Smooth muscle cell (in vitro differentiated cells): Measurements from ENCODE around the gene ZCCHC7. TPM values are rescaled to one million over a fixed set of nuclear protein-coding genes. Genes with fewer than 3 reads are reported as not detected.

ENCODE experiments used
- DNase-seq: peaks from one replicate; lab custom pipeline; 2025; ENCODE audit not compliant: unreplicated experiment; lab: John Stamatoyannopoulos, UW
- H2AFZ ChIP-seq: fragments of 200-600 bp; sonication (generic); 2 replicates; pipeline ENCODE4 v1.6.0; 2016; ENCODE audit warnings: antibody characterized with exemption, low read depth, mild to moderate bottlenecking
- H3F3A ChIP-seq: fragments of 200-600 bp; sonication (generic); 2 replicates; pipeline ENCODE4 v1.6.0; 2017; ENCODE audit warnings: antibody characterized with exemption, low read depth
- H3K27ac ChIP-seq: fragments of 200-600 bp; sonication (generic); 2 replicates; pipeline ENCODE4 v1.5.1; 2016; ENCODE audit warnings: low read depth, mild to moderate bottlenecking
- H3K27me3 ChIP-seq: fragments of 200-600 bp; sonication (generic); 2 replicates; pipeline ENCODE4 v1.6.1; 2016; ENCODE audit warnings: low read depth, mild to moderate bottlenecking
- H3K36me3 ChIP-seq: fragments of 200-600 bp; sonication (generic); 2 replicates; pipeline ENCODE4 v1.5.1; 2016; ENCODE audit warnings: low read depth
- H3K4me1 ChIP-seq: fragments of 200-600 bp; sonication (generic); 2 replicates; pipeline ENCODE4 v1.5.1; 2016; ENCODE audit warnings: low read depth
- H3K4me2 ChIP-seq: fragments of 200-600 bp; sonication (generic); 2 replicates; pipeline ENCODE4 v1.6.0; 2016; ENCODE audit warnings: mild to moderate bottlenecking
- H3K4me3 ChIP-seq: fragments of 200-600 bp; sonication (generic); 2 replicates; pipeline ENCODE4 v1.5.1; 2016; ENCODE audit warnings: mild to moderate bottlenecking
- H3K79me2 ChIP-seq: fragments of 200-600 bp; sonication (generic); 2 replicates; pipeline ENCODE4 v1.6.0; 2016; ENCODE audit warnings: low read depth, mild to moderate bottlenecking
- H3K9ac ChIP-seq: fragments of 200-600 bp; sonication (generic); 2 replicates; pipeline ENCODE4 v1.6.0; 2016; ENCODE audit warnings: low read depth
- H3K9me3 ChIP-seq: fragments of 200-600 bp; sonication (generic); replicated peaks from 2 replicates; pipeline ENCODE4 v1.5.1; 2016; ENCODE audit warnings: low read depth
- H4K20me1 ChIP-seq: fragments of 200-600 bp; sonication (generic); 2 replicates; pipeline ENCODE4 v1.6.0; 2016; ENCODE audit warnings: low read depth
- CTCF ChIP-seq: fragments of 200-600 bp; sonication (generic); IDR thresholded peaks from 2 replicates; pipeline ENCODE4 v1.5.1; 2017; ENCODE audit warnings: borderline replicate concordance, mild to moderate bottlenecking, antibody characterized with exemption; ENCODE audit not compliant: insufficient read depth, poor library complexity, severe bottlenecking
- WGBS: methylation state at CpG from one replicate; pipeline ENCODE4 v1.1.7; 2016; ENCODE audit warnings: low lambda C conversion rate; 5-methylcytosine and 5-hydroxymethylcytosine counted together
- polyA plus RNA-seq: library from polyadenylated mRNA; unstranded; fragments of >200 nt; fragmentation: Nextera tagmentation; extraction: Ambion mirVana; gene quantifications from 2 replicates; pipeline ENCODE4 v1.2.1, GENCODE V29; 2016
- total RNA-seq: library from RNA; depleted of rRNA; stranded (reverse); fragments of >200 nt; gene quantifications from 2 replicates; pipeline ENCODE4 v1.2.3, GENCODE V29; 2014

The ZCCHC7 gene
- total and polyA plus RNA-seq, 2 experiments from 2014 or later: 19.0 to 24.7 TPM

- no peak overlapping the region for H3K4me2 ChIP-seq
- TF ChIP-seq CTCF: no peak
- no peaks in the 10 kb centered on the region for H3K27me3 ChIP-seq
- no peaks in the 10 kb centered on the region for H3F3A ChIP-seq
- 93% methylated on average over 4 of the region's 4 CpGs for WGBS
- H2AFZ ChIP-seq: no peak overlapping the region
- H3K4me3 ChIP-seq: no peak overlapping the region
- H3K79me2 ChIP-seq: no peaks in the 10 kb centered on the region
- H4K20me1 ChIP-seq: peaks cover 44% of the 10 kb centered on the region
- no peaks in the 10 kb centered on the region for H3K36me3 ChIP-seq
- H3K9ac ChIP-seq: no peak overlapping the region
- no peak for DNase-seq
- H3K4me1 ChIP-seq: no peaks in the 10 kb centered on the region
- no peaks in the 10 kb centered on the region for H3K9me3 ChIP-seq
- H3K27ac ChIP-seq: no peak overlapping the region
Measured at GRCh38 chr9:37338218-37338617, 217.8 kb downstream of the ZCCHC7 start.

- no peaks in the 10 kb centered on the region for H3K79me2 ChIP-seq
- TF ChIP-seq CTCF: no peak
- WGBS: 86% methylated on average over 4 of the region's 4 CpGs
Measured at GRCh38 chr9:37339923-37340322, 219.5 kb downstream of the ZCCHC7 start.

GRCh38 chr9:37340961-37341360, 220.6 kb downstream of the ZCCHC7 start:
- H4K20me1 ChIP-seq: peaks cover 26% of the 10 kb centered on the region
- no peaks in the 10 kb centered on the region for H3K4me1 ChIP-seq
- TF ChIP-seq CTCF: no peak
- H3K27me3 ChIP-seq: no peaks in the 10 kb centered on the region
- H3K9ac ChIP-seq: no peak overlapping the region
- 97% methylated on average over 1 of the region's 1 CpG for WGBS
- no peaks in the 10 kb centered on the region for H3K79me2 ChIP-seq
- H3K9me3 ChIP-seq: no peaks in the 10 kb centered on the region
- no peak overlapping the region for H3K4me2 ChIP-seq
- H3F3A ChIP-seq: no peaks in the 10 kb centered on the region
- no peak overlapping the region for H2AFZ ChIP-seq
- H3K36me3 ChIP-seq: no peaks in the 10 kb centered on the region
- H3K27ac ChIP-seq: no peak overlapping the region
- H3K4me3 ChIP-seq: no peak overlapping the region
- no peak for DNase-seq

More at GRCh38 chr9:37339923-37340322, 219.5 kb downstream of the ZCCHC7 start:
- H3K36me3 ChIP-seq: no peaks in the 10 kb centered on the region
- no peak overlapping the region for H3K4me3 ChIP-seq
- DNase-seq: no peak
- no peaks in the 10 kb centered on the region for H3K9me3 ChIP-seq
- no peak overlapping the region for H3K9ac ChIP-seq
- peaks cover 31% of the 10 kb centered on the region for H4K20me1 ChIP-seq
- H3K27ac ChIP-seq: no peak overlapping the region
- no peak overlapping the region for H2AFZ ChIP-seq
- H3K4me2 ChIP-seq: no peak overlapping the region
- H3F3A ChIP-seq: no peaks in the 10 kb centered on the region
- H3K27me3 ChIP-seq: no peaks in the 10 kb centered on the region
- no peaks in the 10 kb centered on the region for H3K4me1 ChIP-seq

- H4K20me1 ChIP-seq: peaks cover 26% of the 10 kb centered on the region
- no peaks in the 10 kb centered on the region for H3F3A ChIP-seq
- H3K36me3 ChIP-seq: no peaks in the 10 kb centered on the region
- H3K79me2 ChIP-seq: no peaks in the 10 kb centered on the region
- no peak overlapping the region for H3K27ac ChIP-seq
- WGBS: 94% methylated on average over 2 of the region's 2 CpGs
- H3K9ac ChIP-seq: no peak overlapping the region
- no peak overlapping the region for H2AFZ ChIP-seq
- H3K4me1 ChIP-seq: no peaks in the 10 kb centered on the region
- TF ChIP-seq CTCF: no peak
- no peaks in the 10 kb centered on the region for H3K27me3 ChIP-seq
- no peak for DNase-seq
- no peaks in the 10 kb centered on the region for H3K9me3 ChIP-seq
- H3K4me3 ChIP-seq: no peak overlapping the region
- H3K4me2 ChIP-seq: no peak overlapping the region
Measured at GRCh38 chr9:37341704-37342103, 221.3 kb downstream of the ZCCHC7 start.
